GM19467 (cell line): ENCODE data around the gene RASAL3.
"Not testable (repeated sequence)": the region's sequence is repeated elsewhere in the genome, so short reads cannot be mapped to it uniquely, and the experiment has no call there.

Experiments used
- ATAC-seq: cut with Tn5 transposase; IDR thresholded peaks from one replicate; pipeline ENCODE4 v1.9.1; 2021; ENCODE audit warnings: mild to moderate bottlenecking, moderate library complexity; ENCODE audit not compliant: unreplicated experiment

Gene RASAL3

DNA sequence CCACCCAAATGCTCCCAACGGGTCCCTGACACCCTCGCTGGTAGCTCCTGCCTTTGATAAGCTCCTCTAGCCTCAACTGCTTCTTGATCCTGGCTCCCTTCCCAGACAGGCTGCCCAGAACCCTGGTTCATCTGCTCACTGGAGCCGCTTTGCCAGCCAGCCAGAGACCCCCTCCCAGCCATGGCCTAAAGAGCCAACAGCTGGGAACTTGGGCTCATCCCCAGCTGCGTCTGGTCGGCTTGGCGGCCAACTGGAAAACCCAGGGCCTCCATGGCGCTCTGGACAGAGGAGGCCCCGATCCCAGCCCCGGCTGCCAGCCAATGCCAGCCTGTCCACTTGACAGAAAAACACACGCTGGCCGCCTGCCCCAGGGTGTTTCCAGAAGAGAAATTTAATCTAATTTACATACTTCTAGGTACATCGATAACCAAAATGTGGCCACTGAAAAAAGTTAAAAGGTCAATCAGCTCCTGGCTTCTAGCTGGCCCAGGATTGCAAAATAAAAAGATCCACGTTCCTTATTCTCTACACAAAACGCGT lies 42.6 kb downstream of the RASAL3 start:
- no peak for ATAC-seq

DNA sequence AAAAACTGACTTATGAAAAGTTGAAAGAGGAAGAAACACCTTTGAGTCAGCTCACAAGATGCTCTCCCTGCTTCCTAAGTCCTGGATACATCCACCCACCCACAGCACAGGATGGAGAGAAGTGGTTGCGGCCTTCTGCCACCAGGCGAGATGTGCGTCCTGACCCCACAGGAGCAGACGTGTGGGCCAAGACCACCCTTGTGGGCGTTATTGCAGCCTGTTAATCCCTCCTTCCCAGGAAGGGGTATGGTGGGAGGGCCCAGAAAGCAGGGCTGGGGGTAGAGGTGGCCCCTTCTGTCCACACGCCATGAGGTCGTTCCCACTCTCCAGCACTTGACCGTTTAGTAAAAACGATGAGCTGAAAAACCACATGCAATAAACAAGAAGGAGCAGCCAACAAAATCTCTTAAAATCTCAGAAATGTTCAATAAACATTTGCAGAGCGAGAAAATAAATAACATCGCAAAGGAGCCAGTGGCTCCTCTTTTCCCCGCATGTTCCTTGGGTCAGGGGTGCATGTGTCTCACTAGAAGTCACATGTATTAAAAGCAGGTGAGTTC lies 43.1 kb downstream of the RASAL3 start:
- ATAC-seq: no peak

DNA sequence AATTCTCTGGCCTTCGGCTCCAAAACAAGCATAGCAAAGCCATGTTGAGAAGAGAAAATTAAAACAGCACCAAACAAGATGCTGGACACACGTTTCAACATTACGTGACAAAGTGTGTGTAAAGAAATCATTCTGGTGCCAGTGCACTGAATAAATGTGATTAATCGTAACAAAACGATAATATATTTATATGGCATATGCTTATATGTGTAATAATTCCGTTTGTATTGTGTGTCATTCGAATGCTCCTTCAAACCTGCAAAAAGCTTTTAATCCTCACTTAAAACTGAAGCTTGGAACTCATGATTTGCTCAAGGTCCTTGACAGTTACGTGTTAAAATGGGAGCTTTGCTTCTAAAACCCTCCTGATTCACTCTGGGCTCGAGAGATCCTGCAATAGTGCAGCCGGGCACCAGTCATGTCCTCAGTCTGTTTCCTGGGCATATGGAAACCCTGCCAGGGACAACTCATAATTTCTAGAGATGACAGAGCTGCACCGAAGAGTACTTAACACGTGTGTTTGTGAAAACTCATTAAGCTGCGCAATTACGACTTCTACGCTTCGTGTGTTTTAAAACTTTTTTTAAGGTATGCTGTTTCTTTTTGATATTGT lies 44.8 kb downstream of the RASAL3 start:
- no peak for ATAC-seq

DNA sequence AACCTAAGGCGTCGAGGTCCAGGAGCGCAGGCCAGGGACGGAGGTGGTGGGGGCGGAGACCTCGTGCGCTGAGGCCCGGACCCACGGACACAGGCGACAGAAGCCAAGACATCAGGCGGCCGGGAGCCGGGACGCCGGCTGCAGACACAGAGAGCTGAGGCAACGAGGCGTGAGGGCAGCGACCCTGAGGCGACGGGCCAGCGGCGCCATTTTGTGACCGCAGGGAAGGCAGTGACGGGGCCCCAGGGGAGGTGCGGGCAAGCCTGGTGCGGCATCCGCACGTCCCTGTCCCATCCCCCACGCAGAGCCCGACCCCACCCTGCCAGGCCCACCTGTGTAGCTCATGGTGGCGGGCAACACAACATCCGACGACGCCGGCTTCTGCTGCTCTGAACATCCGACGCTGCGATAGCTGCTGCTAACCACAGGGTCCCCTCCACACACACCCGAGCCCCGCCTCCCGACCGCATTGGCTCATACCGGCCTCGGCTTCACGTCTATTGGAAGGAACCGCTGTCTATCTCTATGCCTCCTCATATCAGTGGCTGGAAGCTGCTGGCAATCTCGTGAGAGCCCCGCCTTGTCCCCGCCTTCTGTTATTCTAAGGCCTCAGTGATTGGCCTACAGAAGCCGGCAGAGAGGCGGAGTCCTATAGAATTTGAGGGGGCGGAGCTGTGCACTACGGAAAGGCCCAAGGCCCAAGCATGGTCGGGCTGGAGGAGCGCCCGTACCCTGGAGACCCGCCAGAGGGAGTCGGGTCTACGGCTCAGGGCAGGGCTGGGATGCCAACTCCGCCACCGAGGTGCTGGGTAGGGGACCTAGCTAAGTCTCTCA lies 45.5 kb downstream of the RASAL3 start, which contains the start of gene AKAP8L:
Gene AKAP8L (minus strand): TSS at position 410 of the 834 bp plus-strand sequence. CDS start 65 bp downstream, at position 345.
- peak; percentile 92 for ATAC-seq

DNA sequence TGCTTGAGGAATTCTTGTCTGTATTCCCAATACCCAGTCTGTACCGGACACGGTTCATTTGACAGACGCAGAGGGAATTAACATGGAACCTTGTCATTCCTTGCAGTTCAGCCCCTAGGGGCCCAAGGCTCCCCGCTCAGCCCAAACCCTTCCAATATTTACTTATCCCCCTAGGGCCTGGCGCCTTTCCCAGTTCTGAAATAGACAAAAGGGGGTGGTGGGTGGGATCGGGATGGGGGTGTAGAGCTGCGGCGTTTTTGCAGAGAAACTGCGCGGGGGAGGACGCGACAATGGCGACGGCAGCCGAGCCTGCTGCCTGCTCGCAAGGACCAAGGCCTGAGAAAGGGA lies 46.1 kb downstream of the RASAL3 start:
- ATAC-seq: no peak

DNA sequence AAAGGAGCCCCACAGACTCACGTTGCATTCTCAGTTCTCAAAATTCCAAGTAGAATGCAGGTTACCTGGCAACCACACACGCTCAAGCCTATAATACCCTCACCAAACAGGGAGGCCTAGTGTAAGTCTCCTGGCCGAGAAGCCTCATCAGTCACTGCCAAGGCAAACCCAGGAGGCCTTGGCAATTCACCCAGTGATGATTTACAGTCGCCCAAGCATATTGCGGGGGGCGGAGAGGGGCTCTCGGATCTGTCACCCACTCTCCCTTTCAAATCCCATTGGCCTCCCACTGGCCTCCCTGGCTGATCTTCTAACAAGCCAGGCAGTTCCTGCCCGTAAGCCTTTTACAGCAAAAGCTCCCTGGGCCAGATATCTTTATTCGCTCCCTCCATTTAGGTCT lies 46.6 kb downstream of the RASAL3 start:
- no peak for ATAC-seq

DNA sequence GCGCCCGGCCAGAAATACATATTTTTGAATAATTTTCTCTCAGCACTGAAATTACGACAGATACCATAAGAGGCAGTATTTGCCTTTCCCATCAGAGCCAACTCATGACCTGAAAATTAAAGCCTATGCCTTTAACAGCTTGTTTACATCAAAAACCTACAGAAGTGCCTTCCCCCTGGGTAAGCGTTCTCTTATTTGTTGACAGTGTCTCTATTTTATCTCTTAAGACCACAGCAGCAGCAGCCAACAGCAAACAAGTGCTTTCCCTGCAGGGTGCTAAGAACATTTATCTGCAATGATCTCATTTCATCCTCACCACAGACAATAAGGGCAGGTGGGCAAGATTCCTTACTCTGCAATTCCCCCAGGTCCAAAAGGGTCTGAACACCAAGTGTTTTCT lies 51.5 kb downstream of the RASAL3 start:
- no peak for ATAC-seq

DNA sequence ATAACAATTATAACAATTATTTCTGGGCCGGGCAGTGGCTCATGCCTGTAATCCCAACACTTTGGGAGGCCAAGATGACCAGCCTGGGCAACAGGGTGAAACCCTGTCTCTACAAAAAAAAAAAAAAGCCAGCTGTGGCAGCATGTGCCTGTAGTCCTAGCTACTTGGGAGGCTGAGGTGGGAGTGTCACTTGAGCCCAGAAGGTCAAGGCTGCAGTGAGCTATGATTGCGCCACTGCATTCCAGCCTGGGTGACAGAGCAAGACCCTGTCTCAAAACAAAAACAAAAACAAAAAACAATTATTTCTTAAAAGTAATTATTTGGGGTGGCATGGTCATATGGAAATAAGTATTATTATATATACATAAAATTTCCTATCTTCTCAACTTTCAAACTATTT lies 53.0 kb downstream of the RASAL3 start:
- not testable (repeated sequence) for ATAC-seq

DNA sequence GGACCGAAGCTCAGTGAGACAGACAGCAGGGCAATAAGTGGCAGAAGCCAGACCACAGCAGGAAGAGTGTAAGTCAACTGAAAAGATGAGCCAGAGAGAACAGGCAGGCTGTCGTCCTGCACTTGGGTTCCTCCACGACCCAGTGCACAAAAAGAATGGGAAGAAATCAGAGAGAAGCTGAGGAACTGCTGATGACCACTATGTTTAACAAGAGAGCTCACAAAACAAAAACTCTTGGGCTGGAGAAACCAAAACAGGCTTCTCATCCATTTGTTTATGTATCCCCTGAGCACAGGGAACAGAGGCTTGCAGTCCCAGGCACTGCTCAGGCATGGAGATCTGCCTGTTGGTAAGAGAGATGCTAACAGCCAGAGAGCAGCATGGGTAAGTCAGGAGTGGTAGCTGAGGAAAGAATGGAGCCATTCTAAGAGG lies 59.5 kb downstream of the RASAL3 start:
- no peak for ATAC-seq

DNA sequence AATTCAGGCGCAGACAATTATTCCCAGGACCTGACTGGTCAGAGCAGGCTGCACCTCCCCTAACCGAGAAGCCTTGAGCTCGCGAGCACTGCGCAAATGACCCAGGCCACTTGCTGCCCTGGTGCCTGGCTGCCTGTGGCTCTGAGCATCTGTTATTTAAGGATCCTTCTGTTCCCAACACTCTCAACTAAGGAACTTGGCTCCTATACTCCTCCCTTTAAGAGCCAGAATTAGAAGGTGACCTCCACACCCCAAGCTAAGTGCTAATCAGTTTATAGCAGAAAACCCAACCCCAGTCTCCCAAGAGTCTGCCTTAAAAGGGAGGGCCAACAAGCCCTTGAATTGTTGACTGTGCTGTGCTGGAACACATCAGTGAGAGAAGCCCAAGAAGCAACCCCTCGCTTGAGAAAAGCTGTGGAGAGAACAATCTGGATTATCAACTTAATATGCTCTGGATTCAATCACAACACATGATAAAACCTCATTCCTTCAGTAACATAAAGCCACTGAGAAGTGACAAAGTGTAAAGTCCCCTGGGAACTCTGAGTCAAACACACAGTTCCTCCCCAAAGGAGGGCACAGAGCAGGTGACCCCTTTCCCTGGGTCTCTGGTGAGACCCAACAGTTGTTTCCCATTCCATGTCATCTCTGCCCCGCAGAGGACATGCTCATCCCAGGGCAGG lies 60.1 kb downstream of the RASAL3 start:
- ATAC-seq: no peak

DNA sequence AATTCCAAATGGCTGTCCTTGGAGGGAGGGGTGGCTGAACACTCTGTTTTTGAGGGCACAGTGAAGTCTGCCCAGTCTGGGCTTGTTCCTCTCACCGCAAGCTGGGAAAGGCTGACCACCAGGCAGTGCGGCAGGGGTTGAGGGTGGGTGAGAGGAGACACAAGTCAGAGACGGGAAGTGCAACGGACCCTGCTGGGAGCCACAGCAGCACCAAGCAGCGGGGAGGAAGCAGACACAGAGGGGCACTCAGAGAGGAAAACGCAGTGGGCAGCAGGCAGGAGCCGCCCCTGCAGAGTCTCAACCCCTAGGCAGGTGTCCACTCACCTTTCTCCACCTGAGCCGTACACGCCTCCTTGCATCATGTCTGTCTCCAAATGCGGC lies 61.2 kb downstream of the RASAL3 start:
- ATAC-seq: no peak

DNA sequence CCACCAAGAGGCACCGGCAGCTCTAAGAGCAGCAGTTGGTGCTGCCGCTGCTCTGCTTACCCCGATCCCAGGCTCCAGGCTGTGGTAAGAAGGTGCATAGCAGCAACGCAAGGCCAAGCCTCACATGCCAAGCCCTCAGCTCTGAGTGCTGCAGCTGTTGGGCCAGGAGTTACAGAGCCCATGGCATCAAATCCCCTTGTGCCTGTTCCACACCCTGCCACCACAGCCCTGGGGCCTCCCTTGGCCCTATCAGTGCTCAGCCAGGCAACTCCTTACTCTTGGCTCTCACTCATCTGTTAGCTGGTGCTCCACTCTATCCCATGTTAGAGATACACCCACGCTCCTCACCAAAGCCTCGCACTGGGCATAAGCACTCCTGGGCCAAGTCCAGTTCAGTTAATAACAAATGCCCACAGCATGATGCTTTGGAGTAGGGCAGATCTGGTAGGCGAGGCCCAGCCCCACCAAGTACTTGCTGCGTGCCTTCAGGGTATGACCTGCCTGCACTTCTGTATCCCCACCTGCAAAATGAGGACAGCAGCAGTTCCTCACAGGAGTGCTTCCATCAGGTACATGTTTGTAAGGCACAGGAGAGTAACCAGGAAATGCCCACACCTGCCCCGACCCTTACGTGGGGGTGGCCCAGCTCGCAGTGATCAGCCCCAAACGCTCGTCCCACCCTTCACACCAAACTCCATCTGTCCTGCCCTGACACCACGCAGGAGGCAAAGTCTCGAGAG lies 61.8 kb downstream of the RASAL3 start:
- no peak for ATAC-seq
